ENCODE data around the gene IQGAP1. TPM values are rescaled to one million over a fixed set of nuclear protein-coding genes. Genes with fewer than 3 reads are reported as not detected.

IQGAP1 gene
- total and polyA plus RNA-seq, 2 of the 13 experiments (the other 11 are each of a cell fraction or from before 2014, with no cell fraction given): 29.5 to 37.9 TPM

- H2AFZ ChIP-seq (ENCODE audit: low read length): no peak overlapping the region
- no peak for TF ChIP-seq CC2D1A (CRISPR knock-in tag; IDR thresholded peaks at IDR 0.05)
- TF ChIP-seq NRL (CRISPR knock-in tag; IDR thresholded peaks at IDR 0.05; ENCODE audit: borderline replicate concordance): no peak
- TF ChIP-seq HNRNPK (IDR thresholded peaks at IDR 0.05; ENCODE audit: low read depth, low read length, poor library complexity, severe bottlenecking): no peak
- H3K4me2 ChIP-seq (ENCODE audit: low read depth, low read length): no peak overlapping the region
- CTCF ChIA-PET (ENCODE audit: low intra/inter-chr PET ratio, low total read pairs): no interaction called here
- no peak overlapping the region for H3K27ac ChIP-seq (ENCODE audit: extremely low read length, insufficient read depth, low read length)
- no peak for ATAC-seq
- H3K79me2 ChIP-seq (ENCODE audit: insufficient read depth, low read length): no peaks in the 10 kb centered on the region
- no peaks in the 10 kb centered on the region for H3K4me1 ChIP-seq (ENCODE audit: insufficient read depth, low read length)
- no TSS peak for BruUV-seq (replicated peaks)
- intact Hi-C loops (cut with micrococcal nuclease; ENCODE audit: unreplicated experiment): no loop called here
- no peaks in the 10 kb centered on the region for H3K27me3 ChIP-seq (ENCODE audit: control insufficient read depth in 1 of 2, insufficient read depth in 2 of 2, low read length in 2 of 2)
- no peak overlapping the region for H3K4me3 ChIP-seq (replicated peaks in 1 of 3; ENCODE audit: insufficient read depth in 1 of 3, low read depth in 2 of 3, low read length in 3 of 3)
- no peak for FAIRE-seq
- 95% methylated on average over 4 of the region's 4 CpGs for WGBS (ENCODE audit: low lambda C conversion rate)
- no peaks in the 10 kb centered on the region for H4K20me1 ChIP-seq (ENCODE audit: insufficient read depth, low read length)
- in situ Hi-C loops (cut with HindIII; ENCODE audit: extremely low pct_ligation_motif_present, low pct_unique_long_range_greater_than_20kb): no loop called here
- peaks cover 2 to 17% of the 10 kb centered on the region in 2 experiments; a peak in 3 of 5 replicates for H3K36me3 ChIP-seq (replicated peaks in 1 of 2; ENCODE audit: control insufficient read depth in 1 of 2, insufficient read depth in 2 of 2, low read length in 2 of 2)
- no peaks in the 10 kb centered on the region for H3K9me3 ChIP-seq (ENCODE audit: low read length)
- POLR2A ChIA-PET: no interaction called here
- no peak for DNase-seq (ENCODE audit: low spot score)
- H3K9ac ChIP-seq (ENCODE audit: insufficient read depth, low read depth, low read length): no peak overlapping the region
Measured at GRCh38 chr15:90436952-90437351, 48.9 kb downstream of the IQGAP1 start.

- POLR2A ChIA-PET: no interaction called here
- CTCF ChIA-PET (ENCODE audit: low intra/inter-chr PET ratio, low total read pairs): no interaction called here
- no peaks in the 10 kb centered on the region for H3K79me2 ChIP-seq (ENCODE audit: insufficient read depth, low read length)
- no peak for ATAC-seq
- DNase-seq (ENCODE audit: low spot score): no peak
- no peaks in the 10 kb centered on the region for H3K27me3 ChIP-seq (ENCODE audit: control insufficient read depth in 1 of 2, insufficient read depth in 2 of 2, low read length in 2 of 2)
- TF ChIP-seq ZBTB8A (CRISPR knock-in tag; IDR thresholded peaks at IDR 0.05; ENCODE audit: borderline replicate concordance, low read depth) (no peak), ARNTL (CRISPR knock-in tag; IDR thresholded peaks at IDR 0.05) (no peak), ARNT (IDR thresholded peaks at IDR 0.05) (no peak), MTA1 (CRISPR knock-in tag; IDR thresholded peaks at IDR 0.05; ENCODE audit: borderline replicate concordance) (no peak), GPN1 (CRISPR knock-in tag; IDR thresholded peaks at IDR 0.05; ENCODE audit: borderline replicate concordance) (no peak), POLR2AphosphoS2 (IDR thresholded peaks at IDR 0.05; ENCODE audit: low read depth, low read length) (no peak), ELF4 (CRISPR knock-in tag; IDR thresholded peaks at IDR 0.05; ENCODE audit: borderline replicate concordance) (no peak), CBX5 (CRISPR knock-in tag; IDR thresholded peaks at IDR 0.05; ENCODE audit: borderline replicate concordance) (no peak), ZBTB37 (CRISPR knock-in tag; IDR thresholded peaks at IDR 0.05) (no peak)
- TF ChIP-seq, protein P1, sequence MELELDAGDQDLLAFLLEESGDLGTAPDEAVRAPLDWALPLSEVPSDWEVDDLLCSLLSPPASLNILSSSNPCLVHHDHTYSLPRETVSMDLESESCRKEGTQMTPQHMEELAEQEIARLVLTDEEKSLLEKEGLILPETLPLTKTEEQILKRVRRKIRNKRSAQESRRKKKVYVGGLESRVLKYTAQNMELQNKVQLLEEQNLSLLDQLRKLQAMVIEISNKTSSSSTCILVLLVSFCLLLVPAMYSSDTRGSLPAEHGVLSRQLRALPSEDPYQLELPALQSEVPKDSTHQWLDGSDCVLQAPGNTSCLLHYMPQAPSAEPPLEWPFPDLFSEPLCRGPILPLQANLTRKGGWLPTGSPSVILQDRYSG (CRISPR knock-in tag; IDR thresholded peaks at IDR 0.05): no peak
- no peaks in the 10 kb centered on the region for H3K4me1 ChIP-seq (ENCODE audit: insufficient read depth, low read length)
- no peak overlapping the region for H3K4me2 ChIP-seq (ENCODE audit: low read depth, low read length)
- intact Hi-C loops (cut with micrococcal nuclease; ENCODE audit: unreplicated experiment) (no loop called here), in situ Hi-C loops (cut with HindIII; ENCODE audit: extremely low pct_ligation_motif_present, low pct_unique_long_range_greater_than_20kb) (no loop called here)
- H3K36me3 ChIP-seq (replicated peaks in 1 of 2; ENCODE audit: control insufficient read depth in 1 of 2, insufficient read depth in 2 of 2, low read length in 2 of 2): peaks cover 2 to 17% of the 10 kb centered on the region in 2 experiments; a peak in 3 of 5 replicates
- FAIRE-seq: no peak
- BruUV-seq (replicated peaks): no TSS peak
- no peaks in the 10 kb centered on the region for H4K20me1 ChIP-seq (ENCODE audit: insufficient read depth, low read length)
- H2AFZ ChIP-seq (ENCODE audit: low read length): no peak overlapping the region
- no peak overlapping the region for H3K4me3 ChIP-seq (replicated peaks in 1 of 3; ENCODE audit: insufficient read depth in 1 of 3, low read depth in 2 of 3, low read length in 3 of 3)
- no peak overlapping the region for H3K27ac ChIP-seq (ENCODE audit: extremely low read length, insufficient read depth, low read length)
- H3K9me3 ChIP-seq (ENCODE audit: low read length): no peaks in the 10 kb centered on the region
- no peak overlapping the region for H3K9ac ChIP-seq (ENCODE audit: insufficient read depth, low read depth, low read length)
- WGBS (ENCODE audit: low lambda C conversion rate): 96% methylated on average over 2 of the region's 2 CpGs
Measured at GRCh38 chr15:90437516-90437915, 49.5 kb downstream of the IQGAP1 start.

Measured in HepG2 (cell line).